Lower lobe of right lung (tissue), 2 donors: ENCODE data around the gene IQSEC3. TPM values are rescaled to one million over a fixed set of nuclear protein-coding genes. Genes with fewer than 3 reads are reported as not detected.
"Not testable (repeated sequence)": the region's sequence is repeated elsewhere in the genome, so short reads cannot be mapped to it uniquely, and the experiment has no call there.

Source experiments
- ATAC-seq, 2 donors: fragments of 200-7000 bp; cut with Tn5 transposase; one replicate each; pipeline ENCODE4 v1.9.1; 2020 to 2022; ENCODE audit warnings: mild to moderate bottlenecking in 2 of 2, moderate library complexity in 2 of 2
- DNase-seq: peaks from one replicate; pipeline ENCODE4 v3.0.0-alpha.2; 2020
- H3K27ac ChIP-seq: fragments of 200-600 bp; one replicate; pipeline ENCODE4 v1.8.0; 2022
- H3K27me3 ChIP-seq: fragments of 200-600 bp; one replicate; pipeline ENCODE4 v1.8.0; 2022; ENCODE audit warnings: low read depth
- H3K36me3 ChIP-seq: fragments of 200-600 bp; one replicate; pipeline ENCODE4 v1.8.0; 2022; ENCODE audit warnings: mild to moderate bottlenecking
- H3K4me1 ChIP-seq: fragments of 200-600 bp; one replicate; pipeline ENCODE4 v1.8.0; 2022
- H3K4me3 ChIP-seq: fragments of 200-600 bp; one replicate; pipeline ENCODE4 v1.8.0; 2022; ENCODE audit warnings: mild to moderate bottlenecking
- H3K9me3 ChIP-seq: fragments of 200-600 bp; one replicate; pipeline ENCODE4 v1.8.0; 2022
- CTCF ChIP-seq: fragments of 200-600 bp; IDR thresholded peaks from one replicate; pipeline ENCODE4 v1.8.0; 2022; ENCODE audit warnings: antibody characterized with exemption, mild to moderate bottlenecking
- intact Hi-C: fragments of 100-400 bp; cut with DNase I; formaldehyde crosslinking; loops from one replicate; pipeline ENCODE4 v1.11.0; 2022
- long read RNA-seq: library from polyadenylated mRNA; unstranded; transcript quantifications from one replicate; pipeline ENCODE4 v2.0.0, GENCODE V29; 2021
- total RNA-seq: library from RNA; stranded (reverse); fragmentation: NEBNext Ultra II Directional; extraction: Animal tissue kit (Norgen Biotek cat#: 25700); gene quantifications from one replicate; pipeline ENCODE4 v1.2.1, GENCODE V29; 2021
- donor health status: DM: no; HTN: yes; CAD: no; lungs with severe emphysema.

IQSEC3 gene
- 10.7 TPM for total RNA-seq
- long read RNA-seq, partial matches to known transcripts: 7 of 13 reads
- long read RNA-seq, other reads (novel, unspliced or antisense): 6 of 13 reads

- H3K27me3 ChIP-seq: peaks cover 20% of the 10 kb centered on the region
Observed at GRCh38 chr12:66428-66781, at the start of gene IQSEC3. Gene IQSEC3, plus strand, starts transcription at chr12:66767. Its CDS starts 116 bp downstream, at chr12:66883.

GRCh38 chr12:17370-18340 lies 48.9 kb upstream of the IQSEC3 start:
- ATAC-seq, H3K4me3 ChIP-seq, H3K27me3 ChIP-seq, DNase-seq, intact Hi-C loops, H3K9me3 ChIP-seq, H3K27ac ChIP-seq: not testable (repeated sequence)
- Histone ChIP-seq H3K36me3 (peaks cover 37% of the 10 kb centered on the region), H3K4me1 (peaks cover 21% of the 10 kb centered on the region)

More at GRCh38 chr12:66428-66781, at the start of gene IQSEC3:
- peak; percentile 3 to 22 for ATAC-seq
- H3K4me1 ChIP-seq, H3K36me3 ChIP-seq, DNase-seq, H3K4me3 ChIP-seq, H3K27ac ChIP-seq, H3K9me3 ChIP-seq, intact Hi-C loops: not testable (repeated sequence)

GRCh38 chr12:18821-19567 lies 47.6 kb upstream of the IQSEC3 start:
- H3K36me3 ChIP-seq: peaks cover 42% of the 10 kb centered on the region
- intact Hi-C loops, DNase-seq: not testable (repeated sequence)

GRCh38 chr12:19906-20305 lies 46.7 kb upstream of the IQSEC3 start:
- H3K27ac ChIP-seq, ATAC-seq, H3K27me3 ChIP-seq, H3K9me3 ChIP-seq, H3K4me3 ChIP-seq, intact Hi-C loops, DNase-seq: not testable (repeated sequence)
- Histone ChIP-seq H3K4me1 (peaks cover 20% of the 10 kb centered on the region), H3K36me3 (peaks cover 42% of the 10 kb centered on the region)

More at GRCh38 chr12:18821-19567, 47.6 kb upstream of the IQSEC3 start:
- H3K4me3 ChIP-seq, H3K9me3 ChIP-seq, H3K27ac ChIP-seq, ATAC-seq, H3K27me3 ChIP-seq: not testable (repeated sequence)
- peaks cover 20% of the 10 kb centered on the region for H3K4me1 ChIP-seq

GRCh38 chr12:20757-21156 lies 45.8 kb upstream of the IQSEC3 start:
- Histone ChIP-seq H3K4me1 (peaks cover 20% of the 10 kb centered on the region), H3K36me3 (peaks cover 42% of the 10 kb centered on the region), H3K27ac (no peak overlapping the region), H3K27me3 (no peaks in the 10 kb centered on the region), H3K4me3 (no peak overlapping the region), H3K9me3 (no peaks in the 10 kb centered on the region)
- DNase-seq: no peak
- TF ChIP-seq CTCF: no peak
- peak; percentile 40 to 53 for ATAC-seq
- intact Hi-C loops: no loop called here

- ATAC-seq (peak; percentile 78 to 92), DNase-seq (peak; percentile 71)
- Histone ChIP-seq H3K4me3 (no peak overlapping the region), H3K27me3 (no peaks in the 10 kb centered on the region), H3K4me1 (peaks cover 20% of the 10 kb centered on the region), H3K27ac (no peak overlapping the region), H3K9me3 (no peaks in the 10 kb centered on the region), H3K36me3 (peaks cover 42% of the 10 kb centered on the region)
- no peak for TF ChIP-seq CTCF
- intact Hi-C loops: no loop called here
Observed at GRCh38 chr12:21301-22189, 45.0 kb upstream of the IQSEC3 start.

GRCh38 chr12:22190-22529 lies 44.4 kb upstream of the IQSEC3 start:
- TF ChIP-seq CTCF: no peak
- H3K27ac ChIP-seq: no peak overlapping the region
- intact Hi-C loops: no loop called here
- H3K4me1 ChIP-seq: peaks cover 20% of the 10 kb centered on the region
- H3K4me3 ChIP-seq: no peak overlapping the region
- peaks cover 42% of the 10 kb centered on the region for H3K36me3 ChIP-seq
- peak in 1 of 2 donors; percentile 53 for ATAC-seq
- no peak for DNase-seq
- H3K9me3 ChIP-seq: no peaks in the 10 kb centered on the region
- no peaks in the 10 kb centered on the region for H3K27me3 ChIP-seq
